DND-41 (cell line): Measurements from ENCODE around the gene DRC7.
A peak's percentile ranks its signal among the peaks of the same experiment; 100 is the strongest.

ENCODE experiments used
- ATAC-seq: fragments of 200-7000 bp; cut with Tn5 transposase; 3 replicates; pipeline ENCODE4 v1.9.1; 2021; ENCODE audit warnings: low read depth; ENCODE audit not compliant: insufficient read depth
- DNase-seq: peaks from one replicate; pipeline ENCODE4 v3.0.0-alpha.2; 2020
- H2AFZ ChIP-seq: 2 replicates; pipeline ENCODE4 v1.6.0; 2012; ENCODE audit warnings: low read depth, low read length
- H3K27ac ChIP-seq: 2 replicates; pipeline ENCODE4 v1.5.1; 2012; ENCODE audit warnings: low read length, inconsistent platforms
- H3K27me3 ChIP-seq: fragments of 200-600 bp; sonication (generic); 2 replicates; pipeline ENCODE4 v1.6.0; 2012; ENCODE audit warnings: low read length, mild to moderate bottlenecking, inconsistent platforms; ENCODE audit not compliant: insufficient read depth, poor library complexity
- H3K36me3 ChIP-seq: 2 replicates; pipeline ENCODE4 v1.5.1; 2012; ENCODE audit warnings: low read length, inconsistent platforms; ENCODE audit not compliant: insufficient read depth
- H3K4me1 ChIP-seq: 2 replicates; pipeline ENCODE4 v1.5.1; 2012; ENCODE audit warnings: mild to moderate bottlenecking, low read length; ENCODE audit not compliant: insufficient read depth
- H3K4me2 ChIP-seq: 2 replicates; pipeline ENCODE4 v1.6.0; 2012; ENCODE audit warnings: mild to moderate bottlenecking, moderate library complexity, low read length, inconsistent platforms; ENCODE audit not compliant: insufficient read depth
- H3K4me3 ChIP-seq, 2 experiments: fragments of 200-600 bp in 1 of 2; shearing (Covaris generic) in 1 of 2; 2 replicates each; pipeline ENCODE4 v1.5.1; 2012 to 2016; ENCODE audit warnings: inconsistent platforms in 2 of 2, low read length in 2 of 2, mild to moderate bottlenecking in 2 of 2, low read depth in 1 of 2, moderate library complexity in 1 of 2
- H3K79me2 ChIP-seq: 2 replicates; pipeline ENCODE4 v1.6.0; 2012; ENCODE audit warnings: low read length, inconsistent platforms; ENCODE audit not compliant: insufficient read depth
- H3K9ac ChIP-seq: 2 replicates; pipeline ENCODE4 v1.6.0; 2012; ENCODE audit warnings: low read depth, mild to moderate bottlenecking, inconsistent platforms, low read length, moderate library complexity
- H3K9me3 ChIP-seq: 2 replicates; pipeline ENCODE4 v1.5.1; 2012; ENCODE audit warnings: low read length, moderate library complexity, mild to moderate bottlenecking, inconsistent platforms; ENCODE audit not compliant: insufficient read depth, severe bottlenecking
- H4K20me1 ChIP-seq: 2 replicates; pipeline ENCODE4 v1.6.0; 2012; ENCODE audit warnings: low read length; ENCODE audit not compliant: insufficient read depth
- CTCF ChIP-seq: IDR thresholded peaks from 2 replicates; pipeline ENCODE4 v1.5.1; 2012; ENCODE audit warnings: borderline replicate concordance, low read length, moderate library complexity, mild to moderate bottlenecking; ENCODE audit not compliant: poor library complexity, severe bottlenecking; ENCODE audit errors: extremely low read depth
- EZH2 ChIP-seq: IDR thresholded peaks from 3 replicates; pipeline ENCODE4 v1.6.1; 2012; ENCODE audit warnings: borderline replicate concordance, low read depth, mild to moderate bottlenecking, moderate library complexity, low read length, inconsistent platforms; ENCODE audit not compliant: severe bottlenecking

DRC7 gene

GRCh38 chr16:57764006-57764340 is 69.4 kb downstream of the DRC7 start:
- Histone ChIP-seq H3K79me2 (no peaks in the 10 kb centered on the region), H2AFZ (no peak overlapping the region), H3K9me3 (no peaks in the 10 kb centered on the region), H3K9ac (no peak overlapping the region), H3K4me3 (no peak overlapping the region), H3K4me2 (no peak overlapping the region), H3K4me1 (no peaks in the 10 kb centered on the region), H3K27me3 (no peaks in the 10 kb centered on the region), H3K27ac (no peak overlapping the region), H3K36me3 (no peaks in the 10 kb centered on the region), H4K20me1 (no peaks in the 10 kb centered on the region; the same call in 1 of the 2 replicates)
- DNase-seq, result no peak
- TF ChIP-seq CTCF, result no peak
- TF ChIP-seq EZH2, result no peak
- ATAC-seq, result no peak

- Histone ChIP-seq H3K4me2 (no peak overlapping the region), H3K4me3 (no peak overlapping the region), H3K27me3 (no peaks in the 10 kb centered on the region), H3K9me3 (no peaks in the 10 kb centered on the region), H3K36me3 (no peaks in the 10 kb centered on the region), H4K20me1 (no peaks in the 10 kb centered on the region; the same call in 1 of the 2 replicates), H3K27ac (no peak overlapping the region), H3K79me2 (no peaks in the 10 kb centered on the region), H2AFZ (no peak overlapping the region), H3K4me1 (no peaks in the 10 kb centered on the region), H3K9ac (no peak overlapping the region)
- TF ChIP-seq EZH2 (no peak), CTCF (no peak)
- DNase-seq (peak; percentile 60), ATAC-seq (peak; percentile 56)
Measured at GRCh38 chr16:57764341-57765159, 69.9 kb downstream of the DRC7 start.

- H3K4me1 ChIP-seq, result no peaks in the 10 kb centered on the region
- H4K20me1 ChIP-seq, result no peaks in the 10 kb centered on the region; the same call in 1 of the 2 replicates
- no peak overlapping the region for H3K9ac ChIP-seq
- no peaks in the 10 kb centered on the region for H3K9me3 ChIP-seq
- no peak overlapping the region for H2AFZ ChIP-seq
- ATAC-seq (no peak), DNase-seq (no peak)
- no peaks in the 10 kb centered on the region for H3K36me3 ChIP-seq
- no peak overlapping the region for H3K4me3 ChIP-seq
- no peaks in the 10 kb centered on the region for H3K27me3 ChIP-seq
- H3K79me2 ChIP-seq, result no peaks in the 10 kb centered on the region
- TF ChIP-seq EZH2, result no peak
- no peak for TF ChIP-seq CTCF
- no peak overlapping the region for H3K4me2 ChIP-seq
- no peak overlapping the region for H3K27ac ChIP-seq
Measured at GRCh38 chr16:57765160-57765728, 70.6 kb downstream of the DRC7 start.
